ENCODE measurements around the gene MRPL49. TPM values are rescaled to one million over a fixed set of nuclear protein-coding genes. Genes with fewer than 3 reads are reported as not detected.

The MRPL49 gene
- total RNA-seq, 1 experiment from 2014 or later = 111 TPM

DNA sequence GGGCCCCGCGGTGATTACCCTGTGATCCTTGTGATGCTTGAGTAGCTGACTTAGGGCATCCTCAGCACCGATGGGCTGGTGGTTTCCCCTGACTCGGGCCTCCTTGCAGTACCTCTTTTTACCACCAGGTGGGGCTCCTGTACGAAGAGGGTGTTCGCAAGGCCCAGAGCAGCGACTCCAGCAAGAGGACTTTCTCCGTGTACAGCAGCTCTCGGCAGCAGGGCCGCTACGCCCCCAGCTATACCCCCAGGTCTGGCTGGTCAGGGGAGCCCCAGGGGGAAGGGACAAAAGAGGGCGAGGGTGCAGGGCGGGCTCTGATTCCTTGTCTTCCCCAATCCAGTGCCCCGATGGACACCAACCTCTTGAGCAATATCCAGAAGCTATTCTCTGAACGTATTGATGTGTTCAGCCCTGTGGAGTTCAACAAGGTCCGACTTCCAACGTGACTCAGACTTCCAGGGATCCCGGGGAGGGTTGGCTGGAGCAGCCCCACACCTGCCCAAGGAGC, 11.7 kb upstream of the MRPL49 start:
- ATAC-seq = peak; percentile 68
- no peaks in the 10 kb centered on the region for H3K36me3 ChIP-seq (ENCODE audit: control insufficient read depth, insufficient read depth, low read length)
- intact Hi-C loops (cut with micrococcal nuclease; ENCODE audit: unreplicated experiment) = loop anchor here (10.0 kb wide), 1 partner anchor 266 kb away; the partner anchor contains the start of gene CDC42BPG
- peak; percentile 80 for DNase-seq (ENCODE audit: low read depth, low spot score)
- ChIA-PET CTCF (interaction anchor here (0.9 to 1.5 kb wide), 7 partner anchors 9 to 256 kb away, joined by 3 to 6 read pairs (median 3); partner anchors contain the start of gene ARL2), POLR2A (interaction anchor here (1.0 kb wide), 1 partner anchor 8 kb away, joined by 6 read pairs; no protein-coding TSS in a partner anchor)
- peak overlapping the region; percentile 25 for H3K27ac ChIP-seq (ENCODE audit: low read length)
- in situ Hi-C loops (cut with HindIII; ENCODE audit: low pct_unique_long_range_greater_than_20kb, low sequenced_read_pairs) = no loop called here
- BruUV-seq (replicated peaks) = no TSS peak
- peaks cover 21% of the 10 kb centered on the region for H3K4me1 ChIP-seq (ENCODE audit: control insufficient read depth, insufficient read depth, low read length)
- no peaks in the 10 kb centered on the region for H3K9me3 ChIP-seq (ENCODE audit: control insufficient read depth, insufficient read depth, low read depth, low read length)
- H3K27me3 ChIP-seq (ENCODE audit: control insufficient read depth, insufficient read depth, low read length) = no peaks in the 10 kb centered on the region
- no peak overlapping the region for H3K4me3 ChIP-seq (ENCODE audit: low read depth in 2 of 2, low read length in 2 of 2)
- peak; percentile 45 for TF ChIP-seq TCF7L2 (IDR thresholded peaks at IDR 0.05; ENCODE audit: low read depth, low read length)
- TF ChIP-seq, protein P1, sequence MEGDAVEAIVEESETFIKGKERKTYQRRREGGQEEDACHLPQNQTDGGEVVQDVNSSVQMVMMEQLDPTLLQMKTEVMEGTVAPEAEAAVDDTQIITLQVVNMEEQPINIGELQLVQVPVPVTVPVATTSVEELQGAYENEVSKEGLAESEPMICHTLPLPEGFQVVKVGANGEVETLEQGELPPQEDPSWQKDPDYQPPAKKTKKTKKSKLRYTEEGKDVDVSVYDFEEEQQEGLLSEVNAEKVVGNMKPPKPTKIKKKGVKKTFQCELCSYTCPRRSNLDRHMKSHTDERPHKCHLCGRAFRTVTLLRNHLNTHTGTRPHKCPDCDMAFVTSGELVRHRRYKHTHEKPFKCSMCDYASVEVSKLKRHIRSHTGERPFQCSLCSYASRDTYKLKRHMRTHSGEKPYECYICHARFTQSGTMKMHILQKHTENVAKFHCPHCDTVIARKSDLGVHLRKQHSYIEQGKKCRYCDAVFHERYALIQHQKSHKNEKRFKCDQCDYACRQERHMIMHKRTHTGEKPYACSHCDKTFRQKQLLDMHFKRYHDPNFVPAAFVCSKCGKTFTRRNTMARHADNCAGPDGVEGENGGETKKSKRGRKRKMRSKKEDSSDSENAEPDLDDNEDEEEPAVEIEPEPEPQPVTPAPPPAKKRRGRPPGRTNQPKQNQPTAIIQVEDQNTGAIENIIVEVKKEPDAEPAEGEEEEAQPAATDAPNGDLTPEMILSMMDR (IDR thresholded peaks at IDR 0.05) = peak; percentile 99
- TF ChIP-seq, protein P2, sequence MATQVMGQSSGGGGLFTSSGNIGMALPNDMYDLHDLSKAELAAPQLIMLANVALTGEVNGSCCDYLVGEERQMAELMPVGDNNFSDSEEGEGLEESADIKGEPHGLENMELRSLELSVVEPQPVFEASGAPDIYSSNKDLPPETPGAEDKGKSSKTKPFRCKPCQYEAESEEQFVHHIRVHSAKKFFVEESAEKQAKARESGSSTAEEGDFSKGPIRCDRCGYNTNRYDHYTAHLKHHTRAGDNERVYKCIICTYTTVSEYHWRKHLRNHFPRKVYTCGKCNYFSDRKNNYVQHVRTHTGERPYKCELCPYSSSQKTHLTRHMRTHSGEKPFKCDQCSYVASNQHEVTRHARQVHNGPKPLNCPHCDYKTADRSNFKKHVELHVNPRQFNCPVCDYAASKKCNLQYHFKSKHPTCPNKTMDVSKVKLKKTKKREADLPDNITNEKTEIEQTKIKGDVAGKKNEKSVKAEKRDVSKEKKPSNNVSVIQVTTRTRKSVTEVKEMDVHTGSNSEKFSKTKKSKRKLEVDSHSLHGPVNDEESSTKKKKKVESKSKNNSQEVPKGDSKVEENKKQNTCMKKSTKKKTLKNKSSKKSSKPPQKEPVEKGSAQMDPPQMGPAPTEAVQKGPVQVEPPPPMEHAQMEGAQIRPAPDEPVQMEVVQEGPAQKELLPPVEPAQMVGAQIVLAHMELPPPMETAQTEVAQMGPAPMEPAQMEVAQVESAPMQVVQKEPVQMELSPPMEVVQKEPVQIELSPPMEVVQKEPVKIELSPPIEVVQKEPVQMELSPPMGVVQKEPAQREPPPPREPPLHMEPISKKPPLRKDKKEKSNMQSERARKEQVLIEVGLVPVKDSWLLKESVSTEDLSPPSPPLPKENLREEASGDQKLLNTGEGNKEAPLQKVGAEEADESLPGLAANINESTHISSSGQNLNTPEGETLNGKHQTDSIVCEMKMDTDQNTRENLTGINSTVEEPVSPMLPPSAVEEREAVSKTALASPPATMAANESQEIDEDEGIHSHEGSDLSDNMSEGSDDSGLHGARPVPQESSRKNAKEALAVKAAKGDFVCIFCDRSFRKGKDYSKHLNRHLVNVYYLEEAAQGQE (IDR thresholded peaks at IDR 0.05; ENCODE audit: insufficient read depth in 1 of 2, low read depth in 2 of 2, low read length in 1 of 2) = no peak
- peak; percentile 66; the same call in 1 of the 2 replicates for TF ChIP-seq POLR2AphosphoS5 (IDR thresholded peaks at IDR 0.05; ENCODE audit: low read depth, low read length)
- TF ChIP-seq SIN3A (IDR thresholded peaks at IDR 0.05; ENCODE audit: borderline replicate concordance, insufficient read depth, low read depth, low read length) = no peak

DNA sequence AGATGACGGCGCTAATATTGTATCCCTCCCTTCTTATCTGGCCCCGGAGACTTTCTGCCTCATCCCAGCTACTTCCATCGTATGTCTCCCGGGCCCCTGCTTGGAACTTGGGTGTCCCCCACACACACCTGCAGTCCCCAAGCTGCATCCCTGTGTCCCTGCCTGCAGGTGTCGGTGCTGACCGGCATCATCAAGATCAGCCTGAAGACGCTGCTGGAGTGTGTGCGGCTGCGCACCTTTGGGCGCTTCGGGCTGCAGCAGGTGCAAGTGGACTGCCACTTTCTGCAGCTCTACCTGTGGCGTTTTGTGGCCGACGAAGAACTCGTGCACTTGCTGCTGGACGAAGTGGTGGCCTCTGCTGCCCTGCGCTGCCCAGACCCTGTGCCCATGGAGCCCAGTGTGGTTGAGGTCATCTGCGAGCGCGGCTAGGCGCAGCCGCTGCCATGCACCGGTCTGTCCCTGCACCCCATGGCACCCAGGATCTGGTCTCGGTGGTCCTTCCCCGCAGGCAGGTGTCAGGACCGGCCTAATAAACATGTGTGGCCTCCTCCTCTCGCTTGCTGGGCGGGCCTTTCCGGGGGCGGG, 10.9 kb upstream of the MRPL49 start:
- Histone ChIP-seq H3K9me3 (ENCODE audit: control insufficient read depth, insufficient read depth, low read depth, low read length) (no peaks in the 10 kb centered on the region), H3K4me1 (ENCODE audit: control insufficient read depth, insufficient read depth, low read length) (peaks cover 27% of the 10 kb centered on the region), H3K27me3 (ENCODE audit: control insufficient read depth, insufficient read depth, low read length) (no peaks in the 10 kb centered on the region), H3K4me3 (ENCODE audit: low read depth in 2 of 2, low read length in 2 of 2) (peak overlapping the region in 1 of 2 experiments; percentile 72; a peak in 2 of 4 replicates), H3K27ac (ENCODE audit: low read length) (no peak overlapping the region), H3K36me3 (ENCODE audit: control insufficient read depth, insufficient read depth, low read length) (no peaks in the 10 kb centered on the region)
- ATAC-seq = peak; percentile 8
- ChIA-PET POLR2A (no interaction called here), CTCF (interaction anchor here (0.6 to 1.5 kb wide), 12 partner anchors 9 to 293 kb away, joined by 3 to 6 read pairs (median 3); partner anchors contain the start of genes ARL2, FAU and MRPL49)
- BruUV-seq (replicated peaks) = no TSS peak
- TF ChIP-seq, protein P1 (IDR thresholded peaks at IDR 0.05) = no peak
- TF ChIP-seq TCF7L2 (IDR thresholded peaks at IDR 0.05; ENCODE audit: low read depth, low read length) (no peak), POLR2AphosphoS5 (IDR thresholded peaks at IDR 0.05; ENCODE audit: low read depth, low read length) (no peak), SIN3A (IDR thresholded peaks at IDR 0.05; ENCODE audit: borderline replicate concordance, insufficient read depth, low read depth, low read length) (no peak)
- TF ChIP-seq, protein P2 (IDR thresholded peaks at IDR 0.05; ENCODE audit: insufficient read depth in 1 of 2, low read depth in 2 of 2, low read length in 1 of 2) = no peak
- intact Hi-C loops (cut with micrococcal nuclease; ENCODE audit: unreplicated experiment) = loop anchor here (10.0 kb wide), 1 partner anchor 266 kb away; the partner anchor contains the start of gene CDC42BPG
- no peak for DNase-seq (ENCODE audit: low read depth, low spot score)
- in situ Hi-C loops (cut with HindIII; ENCODE audit: low pct_unique_long_range_greater_than_20kb, low sequenced_read_pairs) = no loop called here

All from Panc1 (cell line).